Measurements from ENCODE around the gene ABCA1. TPM values are rescaled to one million over a fixed set of nuclear protein-coding genes. Genes with fewer than 3 reads are reported as not detected.

ABCA1 gene
- polyA plus RNA-seq, 3 donors, result 2.0 to 5.1 (median 2.7) TPM

DNA sequence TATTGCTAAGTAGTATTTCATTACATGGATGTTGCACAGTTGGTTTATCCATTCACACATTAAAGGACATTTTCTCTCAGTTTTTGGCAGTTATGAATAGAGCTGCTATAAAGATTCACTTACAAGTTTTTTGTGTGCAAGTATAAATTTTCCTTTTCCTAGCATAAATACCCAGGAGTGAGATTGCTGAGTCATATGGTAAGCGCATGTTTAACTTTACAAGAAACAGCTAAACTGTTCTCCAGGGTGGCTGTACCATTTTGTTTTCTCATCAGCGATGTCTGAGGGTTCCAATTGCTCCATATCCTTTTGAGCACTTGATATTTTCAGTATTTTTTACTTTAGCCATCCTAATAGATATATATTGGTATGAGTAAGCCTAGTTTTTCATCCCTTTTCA lies 16.4 kb upstream of the ABCA1 start:
- Mint-ChIP-seq H3K27ac (no peak overlapping the region), H3K4me3 (no peak overlapping the region), H3K36me3 (no peaks in the 10 kb centered on the region), H3K9me3 (no peaks in the 10 kb centered on the region), H3K4me1 (no peaks in the 10 kb centered on the region), H3K27me3 (ENCODE audit: low read depth in 3 of 3) (peaks cover 0 to 4% (median 3%) of the 10 kb centered on the region in 3 donors)
- TF ChIP-seq, protein P1, sequence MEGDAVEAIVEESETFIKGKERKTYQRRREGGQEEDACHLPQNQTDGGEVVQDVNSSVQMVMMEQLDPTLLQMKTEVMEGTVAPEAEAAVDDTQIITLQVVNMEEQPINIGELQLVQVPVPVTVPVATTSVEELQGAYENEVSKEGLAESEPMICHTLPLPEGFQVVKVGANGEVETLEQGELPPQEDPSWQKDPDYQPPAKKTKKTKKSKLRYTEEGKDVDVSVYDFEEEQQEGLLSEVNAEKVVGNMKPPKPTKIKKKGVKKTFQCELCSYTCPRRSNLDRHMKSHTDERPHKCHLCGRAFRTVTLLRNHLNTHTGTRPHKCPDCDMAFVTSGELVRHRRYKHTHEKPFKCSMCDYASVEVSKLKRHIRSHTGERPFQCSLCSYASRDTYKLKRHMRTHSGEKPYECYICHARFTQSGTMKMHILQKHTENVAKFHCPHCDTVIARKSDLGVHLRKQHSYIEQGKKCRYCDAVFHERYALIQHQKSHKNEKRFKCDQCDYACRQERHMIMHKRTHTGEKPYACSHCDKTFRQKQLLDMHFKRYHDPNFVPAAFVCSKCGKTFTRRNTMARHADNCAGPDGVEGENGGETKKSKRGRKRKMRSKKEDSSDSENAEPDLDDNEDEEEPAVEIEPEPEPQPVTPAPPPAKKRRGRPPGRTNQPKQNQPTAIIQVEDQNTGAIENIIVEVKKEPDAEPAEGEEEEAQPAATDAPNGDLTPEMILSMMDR (IDR thresholded peaks at IDR 0.05), result no peak
- Histone ChIP-seq H3K4me1 (ENCODE audit: control insufficient read depth in 1 of 2, insufficient read depth in 2 of 2, low read length in 2 of 2) (no peaks in the 10 kb centered on the region), H3K79me2 (ENCODE audit: insufficient read depth, low read length) (no peaks in the 10 kb centered on the region), H3K9ac (ENCODE audit: insufficient read depth, low read length, poor library complexity, severe bottlenecking) (no peak overlapping the region), H3K9me3 (replicated peaks in 1 of 2; ENCODE audit: control insufficient read depth in 1 of 2, insufficient read depth in 1 of 2, low read length in 2 of 2) (no peaks in the 10 kb centered on the region), H3K4me2 (replicated peaks; ENCODE audit: extremely low read depth, low read length, poor library complexity, severe bottlenecking) (no peak overlapping the region), H3K36me3 (replicated peaks in 1 of 2; ENCODE audit: control insufficient read depth in 1 of 2, insufficient read depth in 2 of 2, low read length in 2 of 2) (no peaks in the 10 kb centered on the region), H4K20me1 (ENCODE audit: insufficient read depth, low read length) (no peaks in the 10 kb centered on the region), H3K27me3 (ENCODE audit: control insufficient read depth in 2 of 2, insufficient read depth in 2 of 2, low read length in 2 of 2) (no peaks in the 10 kb centered on the region), H3K4me3 (replicated peaks in 1 of 3; ENCODE audit: low read depth in 2 of 3, low read length in 3 of 3) (no peak overlapping the region), H3K27ac (ENCODE audit: low read depth in 1 of 2, low read length in 2 of 2) (no peak overlapping the region), H2AFZ (ENCODE audit: insufficient read depth, low read depth, low read length, poor library complexity, severe bottlenecking) (no peak overlapping the region)
- DNase-seq, result no peak
- no CpG with 5 or more reads among the region's 2 CpGs for WGBS (ENCODE audit: insufficient coverage)
- intact Hi-C loops (cut with micrococcal nuclease), result no loop called here

DNA sequence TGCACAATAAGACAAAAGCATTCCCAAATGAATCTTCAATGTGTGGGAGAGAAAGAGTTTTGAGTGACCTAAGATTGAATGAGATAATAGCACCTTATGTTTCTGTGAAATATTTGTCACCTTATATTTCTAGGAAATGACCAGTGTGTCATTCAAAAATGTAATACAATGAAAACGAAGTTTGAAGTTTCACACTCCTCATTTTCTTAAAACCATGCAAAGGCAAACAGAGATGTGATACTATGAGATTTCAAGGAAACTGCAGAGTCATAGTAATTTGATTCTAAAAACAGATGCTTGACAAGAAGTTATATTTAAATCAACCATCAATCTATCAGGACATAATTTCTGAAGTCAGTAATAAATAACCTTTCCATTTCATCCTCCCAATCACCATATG lies 13.6 kb upstream of the ABCA1 start:
- Histone ChIP-seq H3K4me1 (ENCODE audit: control insufficient read depth in 1 of 2, insufficient read depth in 2 of 2, low read length in 2 of 2) (no peaks in the 10 kb centered on the region), H3K27me3 (ENCODE audit: control insufficient read depth in 2 of 2, insufficient read depth in 2 of 2, low read length in 2 of 2) (no peaks in the 10 kb centered on the region), H3K9me3 (replicated peaks in 1 of 2; ENCODE audit: control insufficient read depth in 1 of 2, insufficient read depth in 1 of 2, low read length in 2 of 2) (no peaks in the 10 kb centered on the region), H3K9ac (ENCODE audit: insufficient read depth, low read length, poor library complexity, severe bottlenecking) (no peak overlapping the region), H4K20me1 (ENCODE audit: insufficient read depth, low read length) (no peaks in the 10 kb centered on the region), H3K36me3 (replicated peaks in 1 of 2; ENCODE audit: control insufficient read depth in 1 of 2, insufficient read depth in 2 of 2, low read length in 2 of 2) (no peaks in the 10 kb centered on the region), H2AFZ (ENCODE audit: insufficient read depth, low read depth, low read length, poor library complexity, severe bottlenecking) (peak overlapping the region; percentile 10), H3K4me2 (replicated peaks; ENCODE audit: extremely low read depth, low read length, poor library complexity, severe bottlenecking) (no peak overlapping the region), H3K27ac (ENCODE audit: low read depth in 1 of 2, low read length in 2 of 2) (no peak overlapping the region), H3K4me3 (replicated peaks in 1 of 3; ENCODE audit: low read depth in 2 of 3, low read length in 3 of 3) (no peak overlapping the region), H3K79me2 (ENCODE audit: insufficient read depth, low read length) (no peaks in the 10 kb centered on the region)
- intact Hi-C loops (cut with micrococcal nuclease), result no loop called here
- H3K9me3 Mint-ChIP-seq, result no peaks in the 10 kb centered on the region
- H3K27me3 Mint-ChIP-seq (ENCODE audit: low read depth in 3 of 3), result peaks cover 0 to 3% (median 2%) of the 10 kb centered on the region in 3 donors
- H3K27ac Mint-ChIP-seq, result no peak overlapping the region
- H3K4me3 Mint-ChIP-seq, result no peak overlapping the region
- DNase-seq, result no peak
- H3K4me1 Mint-ChIP-seq, result no peaks in the 10 kb centered on the region
- H3K36me3 Mint-ChIP-seq, result no peaks in the 10 kb centered on the region
- WGBS (ENCODE audit: insufficient coverage), result no CpG with 5 or more reads among the region's 1 CpG
- TF ChIP-seq, protein P1 (IDR thresholded peaks at IDR 0.05), result no peak

Data from CD14-positive monocyte (primary cell).